Measurements from ENCODE around the gene CTR9. TPM values are rescaled to one million over a fixed set of nuclear protein-coding genes. Genes with fewer than 3 reads are reported as not detected.

The CTR9 gene
- total RNA-seq, 1 experiment from 2014 or later = 45.9 TPM

GRCh38 chr11:10777806-10778205, 26.8 kb downstream of the CTR9 start:
- no peak for TF ChIP-seq EZH2 (IDR thresholded peaks at IDR 0.05; ENCODE audit: borderline replicate concordance, low read depth, low read length, poor library complexity, severe bottlenecking)
- no peak for TF ChIP-seq CTCF (conservative IDR thresholded peaks at IDR 0.05; ENCODE audit: low read depth, low read length)
- ChIA-PET POLR2A (ENCODE audit: low non-redundant PET) (interaction anchor here (0.6 kb wide), 1 partner anchor 275 kb away, joined by 3 read pairs; no protein-coding TSS in a partner anchor), CTCF (no interaction called here)
- intact Hi-C loops (cut with micrococcal nuclease; ENCODE audit: unreplicated experiment) = no loop called here
- Histone ChIP-seq H3K36me3 (ENCODE audit: insufficient read depth, low read length, poor library complexity, severe bottlenecking) (peaks cover 62% of the 10 kb centered on the region), H3K4me1 (ENCODE audit: insufficient read depth, low read length, poor library complexity, severe bottlenecking) (no peaks in the 10 kb centered on the region), H3K27ac (ENCODE audit: low read depth, low read length, poor library complexity, severe bottlenecking) (no peak overlapping the region), H3K9me3 (ENCODE audit: low read depth, low read length, poor library complexity, severe bottlenecking) (no peaks in the 10 kb centered on the region), H3K4me3 (ENCODE audit: low read depth, low read length, poor library complexity, severe bottlenecking) (no peak overlapping the region), H3K27me3 (replicated peaks; ENCODE audit: insufficient read depth, low read depth, low read length, poor library complexity) (no peaks in the 10 kb centered on the region)
- no TSS peak for BruUV-seq (replicated peaks)
- DNase-seq (ENCODE audit: low spot score) = no peak

GRCh38 chr11:10778217-10778970, 27.3 kb downstream of the CTR9 start:
- Histone ChIP-seq H3K4me3 (ENCODE audit: low read depth, low read length, poor library complexity, severe bottlenecking) (no peak overlapping the region), H3K36me3 (ENCODE audit: insufficient read depth, low read length, poor library complexity, severe bottlenecking) (peaks cover 57% of the 10 kb centered on the region), H3K27me3 (replicated peaks; ENCODE audit: insufficient read depth, low read depth, low read length, poor library complexity) (no peaks in the 10 kb centered on the region), H3K27ac (ENCODE audit: low read depth, low read length, poor library complexity, severe bottlenecking) (no peak overlapping the region), H3K9me3 (ENCODE audit: low read depth, low read length, poor library complexity, severe bottlenecking) (no peaks in the 10 kb centered on the region), H3K4me1 (ENCODE audit: insufficient read depth, low read length, poor library complexity, severe bottlenecking) (no peaks in the 10 kb centered on the region)
- ChIA-PET POLR2A (ENCODE audit: low non-redundant PET) (interaction anchor here (0.6 kb wide), 1 partner anchor 275 kb away, joined by 3 read pairs; no protein-coding TSS in a partner anchor), CTCF (no interaction called here)
- no TSS peak for BruUV-seq (replicated peaks)
- intact Hi-C loops (cut with micrococcal nuclease; ENCODE audit: unreplicated experiment) = no loop called here
- TF ChIP-seq EZH2 (IDR thresholded peaks at IDR 0.05; ENCODE audit: borderline replicate concordance, low read depth, low read length, poor library complexity, severe bottlenecking) = no peak
- TF ChIP-seq CTCF (conservative IDR thresholded peaks at IDR 0.05; ENCODE audit: low read depth, low read length) = no peak
- DNase-seq (ENCODE audit: low spot score) = no peak

- BruUV-seq (replicated peaks) = no TSS peak
- peaks cover under 1% of the 10 kb centered on the region for H3K4me1 ChIP-seq (ENCODE audit: insufficient read depth, low read length, poor library complexity, severe bottlenecking)
- H3K36me3 ChIP-seq (ENCODE audit: insufficient read depth, low read length, poor library complexity, severe bottlenecking) = peaks cover 50% of the 10 kb centered on the region
- H3K27ac ChIP-seq (ENCODE audit: low read depth, low read length, poor library complexity, severe bottlenecking) = no peak overlapping the region
- H3K9me3 ChIP-seq (ENCODE audit: low read depth, low read length, poor library complexity, severe bottlenecking) = no peaks in the 10 kb centered on the region
- DNase-seq (ENCODE audit: low spot score) = no peak
- no peak for TF ChIP-seq CTCF (conservative IDR thresholded peaks at IDR 0.05; ENCODE audit: low read depth, low read length)
- no peak for TF ChIP-seq EZH2 (IDR thresholded peaks at IDR 0.05; ENCODE audit: borderline replicate concordance, low read depth, low read length, poor library complexity, severe bottlenecking)
- ChIA-PET POLR2A (ENCODE audit: low non-redundant PET) (no interaction called here), CTCF (no interaction called here)
- intact Hi-C loops (cut with micrococcal nuclease; ENCODE audit: unreplicated experiment) = no loop called here
- no peaks in the 10 kb centered on the region for H3K27me3 ChIP-seq (replicated peaks; ENCODE audit: insufficient read depth, low read depth, low read length, poor library complexity)
- H3K4me3 ChIP-seq (ENCODE audit: low read depth, low read length, poor library complexity, severe bottlenecking) = no peak overlapping the region
Observed at GRCh38 chr11:10779086-10779485, 28.0 kb downstream of the CTR9 start.

Data from A673 (cell line).